ENCODE measurements around the gene EFTUD2.

EFTUD2 gene

GRCh38 chr17:44907729-44908470, 8.7 kb upstream of the EFTUD2 start:
- Histone ChIP-seq H4K12ac (ENCODE audit: low read depth, low read length) (no peak overlapping the region), H2BK12ac (ENCODE audit: low read length) (no peak overlapping the region), H2AK5ac (ENCODE audit: low read length) (no peak overlapping the region), H3K79me2 (ENCODE audit: control insufficient read depth, insufficient read depth, low read length, poor library complexity) (no peaks in the 10 kb centered on the region), H2BK5ac (ENCODE audit: low read depth, low read length, poor library complexity) (no peak overlapping the region), H3K4ac (ENCODE audit: low read depth, low read length) (no peak overlapping the region), H3K27ac (ENCODE audit: low read depth, low read length) (no peak overlapping the region), H4K8ac (ENCODE audit: low read depth, low read length) (no peak overlapping the region), H4K91ac (ENCODE audit: low read depth, low read length) (no peak overlapping the region), H3K9ac (ENCODE audit: low read length) (no peak overlapping the region), H3K36me3 (ENCODE audit: control insufficient read depth in 1 of 2, insufficient read depth in 2 of 2, low read length in 2 of 2) (no peaks in the 10 kb centered on the region), H3K14ac (ENCODE audit: low read length) (no peak overlapping the region), H3K79me1 (ENCODE audit: low read length) (no peaks in the 10 kb centered on the region), H3K9me3 (ENCODE audit: insufficient read depth, low read depth, low read length) (no peaks in the 10 kb centered on the region), H2BK120ac (ENCODE audit: insufficient read depth, low read length, poor library complexity) (no peak overlapping the region), H3K4me3 (ENCODE audit: low read depth, low read length) (no peak overlapping the region), H3K27me3 (ENCODE audit: insufficient read depth, low read length) (no peaks in the 10 kb centered on the region), H3K4me1 (ENCODE audit: control insufficient read depth in 1 of 2, insufficient read depth in 2 of 2, low read length in 2 of 2) (peaks cover 6 to 9% of the 10 kb centered on the region in 2 experiments), H2AFZ (ENCODE audit: insufficient read depth, low read length, poor library complexity) (no peak overlapping the region), H3K23ac (ENCODE audit: low read length) (no peak overlapping the region), H3K18ac (ENCODE audit: low read length) (no peak overlapping the region), H3K4me2 (ENCODE audit: low read length) (no peak overlapping the region)
- DNase-seq: no peak
- WGBS (ENCODE audit: extremely low coverage, insufficient coverage, insufficient read length): no CpG with 5 or more reads among the region's 11 CpGs

GRCh38 chr17:44906763-44907728, 7.8 kb upstream of the EFTUD2 start:
- Histone ChIP-seq H3K9me3 (ENCODE audit: insufficient read depth, low read depth, low read length) (no peaks in the 10 kb centered on the region), H4K12ac (ENCODE audit: low read depth, low read length) (no peak overlapping the region), H2AFZ (ENCODE audit: insufficient read depth, low read length, poor library complexity) (no peak overlapping the region), H3K18ac (ENCODE audit: low read length) (no peak overlapping the region), H3K79me2 (ENCODE audit: control insufficient read depth, insufficient read depth, low read length, poor library complexity) (no peaks in the 10 kb centered on the region), H3K36me3 (ENCODE audit: control insufficient read depth in 1 of 2, insufficient read depth in 2 of 2, low read length in 2 of 2) (no peaks in the 10 kb centered on the region), H2BK12ac (ENCODE audit: low read length) (no peak overlapping the region), H2AK5ac (ENCODE audit: low read length) (no peak overlapping the region), H3K27ac (ENCODE audit: low read depth, low read length) (no peak overlapping the region), H4K8ac (ENCODE audit: low read depth, low read length) (no peak overlapping the region), H3K14ac (ENCODE audit: low read length) (no peak overlapping the region), H2BK120ac (ENCODE audit: insufficient read depth, low read length, poor library complexity) (no peak overlapping the region), H3K4me2 (ENCODE audit: low read length) (no peak overlapping the region), H4K91ac (ENCODE audit: low read depth, low read length) (no peak overlapping the region), H3K4me1 (ENCODE audit: control insufficient read depth in 1 of 2, insufficient read depth in 2 of 2, low read length in 2 of 2) (peaks cover 6 to 9% of the 10 kb centered on the region in 2 experiments), H3K4ac (ENCODE audit: low read depth, low read length) (no peak overlapping the region), H3K27me3 (ENCODE audit: insufficient read depth, low read length) (no peaks in the 10 kb centered on the region), H3K79me1 (ENCODE audit: low read length) (no peaks in the 10 kb centered on the region), H3K23ac (ENCODE audit: low read length) (no peak overlapping the region), H3K9ac (ENCODE audit: low read length) (no peak overlapping the region), H3K4me3 (ENCODE audit: low read depth, low read length) (no peak overlapping the region), H2BK5ac (ENCODE audit: low read depth, low read length, poor library complexity) (no peak overlapping the region)
- DNase-seq: no peak
- WGBS (ENCODE audit: extremely low coverage, insufficient coverage, insufficient read length): no CpG with 5 or more reads among the region's 18 CpGs

- Histone ChIP-seq H3K79me1 (ENCODE audit: low read length) (no peaks in the 10 kb centered on the region), H4K12ac (ENCODE audit: low read depth, low read length) (no peak overlapping the region), H3K4me3 (ENCODE audit: low read depth, low read length) (peak overlapping the region; percentile 13), H2BK12ac (ENCODE audit: low read length) (no peak overlapping the region), H3K9ac (ENCODE audit: low read length) (no peak overlapping the region), H4K91ac (ENCODE audit: low read depth, low read length) (no peak overlapping the region), H3K27me3 (ENCODE audit: insufficient read depth, low read length) (no peaks in the 10 kb centered on the region), H3K4me2 (ENCODE audit: low read length) (no peak overlapping the region), H2BK5ac (ENCODE audit: low read depth, low read length, poor library complexity) (no peak overlapping the region), H2BK120ac (ENCODE audit: insufficient read depth, low read length, poor library complexity) (no peak overlapping the region), H3K27ac (ENCODE audit: low read depth, low read length) (no peak overlapping the region), H3K79me2 (ENCODE audit: control insufficient read depth, insufficient read depth, low read length, poor library complexity) (no peaks in the 10 kb centered on the region), H2AK5ac (ENCODE audit: low read length) (no peak overlapping the region), H3K9me3 (ENCODE audit: insufficient read depth, low read depth, low read length) (no peaks in the 10 kb centered on the region), H3K18ac (ENCODE audit: low read length) (no peak overlapping the region), H3K4ac (ENCODE audit: low read depth, low read length) (no peak overlapping the region), H3K14ac (ENCODE audit: low read length) (no peak overlapping the region), H3K4me1 (ENCODE audit: control insufficient read depth in 1 of 2, insufficient read depth in 2 of 2, low read length in 2 of 2) (peaks cover 0 to 5% of the 10 kb centered on the region in 2 experiments), H3K36me3 (ENCODE audit: control insufficient read depth in 1 of 2, insufficient read depth in 2 of 2, low read length in 2 of 2) (no peaks in the 10 kb centered on the region), H3K23ac (ENCODE audit: low read length) (no peak overlapping the region), H4K8ac (ENCODE audit: low read depth, low read length) (no peak overlapping the region), H2AFZ (ENCODE audit: insufficient read depth, low read length, poor library complexity) (no peak overlapping the region)
- no CpG with 5 or more reads among the region's 10 CpGs for WGBS (ENCODE audit: extremely low coverage, insufficient coverage, insufficient read length)
- no peak for DNase-seq
Observed at GRCh38 chr17:44906010-44906646, 6.9 kb upstream of the EFTUD2 start.
